Hepatocyte (in vitro differentiated cells): Measurements from ENCODE around the gene F12. TPM values are rescaled to one million over a fixed set of nuclear protein-coding genes. Genes with fewer than 3 reads are reported as not detected.

Source experiments
- DNase-seq: peaks from one replicate; pipeline ENCODE4 v3.0.0-alpha.2; 2016; ENCODE audit warnings: low spot score
- H2AFZ ChIP-seq: fragments of 200-600 bp; sonication (generic); 2 replicates; pipeline ENCODE4 v1.6.0; 2016; ENCODE audit warnings: antibody characterized with exemption, mild to moderate bottlenecking
- H3K27ac ChIP-seq: fragments of 200-600 bp; sonication (generic); 2 replicates; pipeline ENCODE4 v1.5.1; 2016; ENCODE audit warnings: mild to moderate bottlenecking
- H3K27me3 ChIP-seq: fragments of 200-600 bp; sonication (generic); 2 replicates; pipeline ENCODE4 v1.6.1; 2016
- H3K36me3 ChIP-seq: fragments of 200-600 bp; sonication (generic); replicated peaks from 2 replicates; pipeline ENCODE4 v1.5.1; 2016; ENCODE audit warnings: low read depth; ENCODE audit not compliant: insufficient read depth
- H3K4me1 ChIP-seq: fragments of 200-600 bp; sonication (generic); 2 replicates; pipeline ENCODE4 v1.5.1; 2016; ENCODE audit warnings: mild to moderate bottlenecking, moderate library complexity; ENCODE audit not compliant: insufficient read depth
- H3K4me2 ChIP-seq: fragments of 200-600 bp; sonication (generic); 2 replicates; pipeline ENCODE4 v1.6.0; 2016
- H3K4me3 ChIP-seq: fragments of 200-600 bp; sonication (generic); 2 replicates; pipeline ENCODE4 v1.5.1; 2016; ENCODE audit warnings: mild to moderate bottlenecking
- H3K79me2 ChIP-seq: fragments of 200-600 bp; sonication (generic); 2 replicates; pipeline ENCODE4 v1.6.0; 2017; ENCODE audit warnings: mild to moderate bottlenecking
- H3K9me2 ChIP-seq: fragments of 200-600 bp; sonication (generic); replicated peaks from 2 replicates; pipeline ENCODE4 v1.6.0; 2017; ENCODE audit warnings: mild to moderate bottlenecking; ENCODE audit not compliant: insufficient read depth
- H3K9me3 ChIP-seq: fragments of 200-600 bp; sonication (generic); 2 replicates; pipeline ENCODE4 v1.5.1; 2016; ENCODE audit warnings: low read depth, mild to moderate bottlenecking
- H4K20me1 ChIP-seq: fragments of 200-600 bp; sonication (generic); 2 replicates; pipeline ENCODE4 v1.6.0; 2016; ENCODE audit warnings: mild to moderate bottlenecking; ENCODE audit not compliant: insufficient read depth, poor library complexity, severe bottlenecking
- EZH2 ChIP-seq: fragments of 200-600 bp; sonication (generic); IDR thresholded peaks from 2 replicates; pipeline ENCODE4 v1.6.1; 2016; ENCODE audit warnings: antibody characterized with exemption, mild to moderate bottlenecking, borderline replicate concordance
- EZH2phosphoT487 ChIP-seq: fragments of 200-600 bp; sonication (generic); IDR thresholded peaks from one replicate; pipeline ENCODE4 v1.6.1; 2018; ENCODE audit warnings: antibody characterized with exemption, mild to moderate bottlenecking, low read depth, moderate library complexity; ENCODE audit not compliant: unreplicated experiment, severe bottlenecking
- WGBS: methylation state at CpG from one replicate; pipeline ENCODE4 v1.1.6; 2016; ENCODE audit warnings: low lambda C conversion rate; ENCODE audit errors: missing lambda C conversion rate; 5-methylcytosine and 5-hydroxymethylcytosine counted together
- polyA plus RNA-seq: library from polyadenylated mRNA; unstranded; fragments of >200 nt; fragmentation: Nextera tagmentation; extraction: Ambion mirVana; gene quantifications from 2 replicates; pipeline ENCODE4 v1.2.1, GENCODE V29; 2016
- total RNA-seq: library from RNA; depleted of rRNA; stranded (reverse); fragments of >200 nt; gene quantifications from 2 replicates; pipeline ENCODE4 v1.2.3, GENCODE V29; 2014
- TF ChIP-seq, protein P1 (sequence below): fragments of 200-600 bp; sonication (generic); IDR thresholded peaks from 2 replicates; pipeline ENCODE4 v1.5.1; 2016; ENCODE audit warnings: antibody characterized with exemption, mild to moderate bottlenecking; ENCODE audit not compliant: poor library complexity

F12 gene
- total and polyA plus RNA-seq, 2 experiments from 2014 or later, result 18.2 to 46.6 TPM

- H3K9me2 ChIP-seq, result no peaks in the 10 kb centered on the region
- H4K20me1 ChIP-seq, result no peaks in the 10 kb centered on the region
- peak overlapping the region; percentile 92 for H3K4me2 ChIP-seq
- H3K79me2 ChIP-seq, result peaks cover 5% of the 10 kb centered on the region
- H3K27me3 ChIP-seq, result no peaks in the 10 kb centered on the region
- WGBS, result 6% methylated on average over 27 of the region's 36 CpGs
- H3K4me3 ChIP-seq, result peak overlapping the region; percentile 31
- H3K4me1 ChIP-seq, result peaks cover 29% of the 10 kb centered on the region
- no peaks in the 10 kb centered on the region for H3K9me3 ChIP-seq
- peak overlapping the region; percentile 99 for H3K27ac ChIP-seq
- DNase-seq, result peak; percentile 97
- H3K36me3 ChIP-seq, result no peaks in the 10 kb centered on the region
- H2AFZ ChIP-seq, result peak overlapping the region; percentile 91
- no peak for TF ChIP-seq EZH2phosphoT487
- TF ChIP-seq, protein P1, sequence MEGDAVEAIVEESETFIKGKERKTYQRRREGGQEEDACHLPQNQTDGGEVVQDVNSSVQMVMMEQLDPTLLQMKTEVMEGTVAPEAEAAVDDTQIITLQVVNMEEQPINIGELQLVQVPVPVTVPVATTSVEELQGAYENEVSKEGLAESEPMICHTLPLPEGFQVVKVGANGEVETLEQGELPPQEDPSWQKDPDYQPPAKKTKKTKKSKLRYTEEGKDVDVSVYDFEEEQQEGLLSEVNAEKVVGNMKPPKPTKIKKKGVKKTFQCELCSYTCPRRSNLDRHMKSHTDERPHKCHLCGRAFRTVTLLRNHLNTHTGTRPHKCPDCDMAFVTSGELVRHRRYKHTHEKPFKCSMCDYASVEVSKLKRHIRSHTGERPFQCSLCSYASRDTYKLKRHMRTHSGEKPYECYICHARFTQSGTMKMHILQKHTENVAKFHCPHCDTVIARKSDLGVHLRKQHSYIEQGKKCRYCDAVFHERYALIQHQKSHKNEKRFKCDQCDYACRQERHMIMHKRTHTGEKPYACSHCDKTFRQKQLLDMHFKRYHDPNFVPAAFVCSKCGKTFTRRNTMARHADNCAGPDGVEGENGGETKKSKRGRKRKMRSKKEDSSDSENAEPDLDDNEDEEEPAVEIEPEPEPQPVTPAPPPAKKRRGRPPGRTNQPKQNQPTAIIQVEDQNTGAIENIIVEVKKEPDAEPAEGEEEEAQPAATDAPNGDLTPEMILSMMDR, result no peak
- no peak for TF ChIP-seq EZH2
These were observed 42.6 kb downstream of the F12 start for GRCh38 chr5:177366528-177367322.

GRCh38 chr5:177365845-177366527, 43.4 kb downstream of the F12 start:
- WGBS, result 70% methylated on average over 14 of the region's 14 CpGs
- peak overlapping the region; percentile 92 for H3K4me2 ChIP-seq

GRCh38 chr5:177364159-177364962, 45.0 kb downstream of the F12 start:
- DNase-seq, result no peak
- H3K9me2 ChIP-seq, result no peaks in the 10 kb centered on the region
- H3K4me2 ChIP-seq, result no peak overlapping the region
- H3K79me2 ChIP-seq, result no peaks in the 10 kb centered on the region
- no peak overlapping the region for H3K4me3 ChIP-seq
- no peaks in the 10 kb centered on the region for H3K36me3 ChIP-seq
- H2AFZ ChIP-seq, result no peak overlapping the region
- WGBS, result 95% methylated on average over 11 of the region's 11 CpGs
- TF ChIP-seq, protein P1, result no peak
- TF ChIP-seq EZH2, result no peak
- no peak for TF ChIP-seq EZH2phosphoT487
- no peak overlapping the region for H3K27ac ChIP-seq
- no peaks in the 10 kb centered on the region for H3K9me3 ChIP-seq
- H3K27me3 ChIP-seq, result no peaks in the 10 kb centered on the region
- peaks cover 29% of the 10 kb centered on the region for H3K4me1 ChIP-seq
- no peaks in the 10 kb centered on the region for H4K20me1 ChIP-seq

More at GRCh38 chr5:177365845-177366527, 43.4 kb downstream of the F12 start:
- peak overlapping the region; percentile 91 for H2AFZ ChIP-seq
- no peaks in the 10 kb centered on the region for H4K20me1 ChIP-seq
- H3K4me3 ChIP-seq, result no peak overlapping the region
- no peak for TF ChIP-seq EZH2phosphoT487
- TF ChIP-seq, protein P1, result no peak
- TF ChIP-seq EZH2, result no peak
- no peak for DNase-seq
- no peaks in the 10 kb centered on the region for H3K36me3 ChIP-seq
- no peaks in the 10 kb centered on the region for H3K79me2 ChIP-seq
- H3K9me2 ChIP-seq, result no peaks in the 10 kb centered on the region
- H3K27me3 ChIP-seq, result no peaks in the 10 kb centered on the region
- peak overlapping the region; percentile 99 for H3K27ac ChIP-seq
- H3K4me1 ChIP-seq, result peaks cover 29% of the 10 kb centered on the region
- no peaks in the 10 kb centered on the region for H3K9me3 ChIP-seq
